Measurements from ENCODE around the gene PSG1.

The PSG1 gene

DNA sequence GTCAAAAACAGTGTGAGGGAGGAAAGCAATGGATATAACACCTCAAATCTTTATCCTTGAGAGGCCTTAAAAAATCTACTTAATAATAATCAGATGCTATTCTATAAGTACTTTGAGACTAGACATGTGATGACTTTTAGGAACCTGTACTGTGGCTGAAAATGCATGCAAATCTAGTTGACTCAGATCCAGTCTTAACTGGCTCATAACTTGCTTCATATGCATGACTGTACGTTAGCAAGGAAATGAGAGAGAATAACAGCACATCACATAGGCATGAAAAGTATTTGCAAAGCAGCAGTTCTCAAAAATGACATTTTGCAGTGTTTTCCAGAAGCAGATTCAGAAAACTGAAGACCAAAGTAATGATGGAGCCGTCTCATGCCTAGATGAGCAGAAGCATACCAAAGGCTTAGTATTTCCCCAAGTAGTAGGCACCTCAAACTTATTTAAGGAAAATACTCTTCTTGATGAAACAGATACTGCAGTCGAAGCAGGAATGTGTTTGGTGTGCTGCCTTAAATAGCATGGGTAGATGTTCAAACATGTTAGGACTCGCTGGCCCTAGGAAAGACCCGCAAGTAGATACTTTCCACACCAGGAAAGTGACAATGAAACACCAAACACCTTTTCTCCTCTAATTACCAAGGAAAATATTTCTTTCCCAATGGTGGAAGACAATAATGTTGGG lies 59.4 kb downstream of the PSG1 start:
- peak; percentile 93 for DNase-seq (ENCODE audit: low read depth)

DNA sequence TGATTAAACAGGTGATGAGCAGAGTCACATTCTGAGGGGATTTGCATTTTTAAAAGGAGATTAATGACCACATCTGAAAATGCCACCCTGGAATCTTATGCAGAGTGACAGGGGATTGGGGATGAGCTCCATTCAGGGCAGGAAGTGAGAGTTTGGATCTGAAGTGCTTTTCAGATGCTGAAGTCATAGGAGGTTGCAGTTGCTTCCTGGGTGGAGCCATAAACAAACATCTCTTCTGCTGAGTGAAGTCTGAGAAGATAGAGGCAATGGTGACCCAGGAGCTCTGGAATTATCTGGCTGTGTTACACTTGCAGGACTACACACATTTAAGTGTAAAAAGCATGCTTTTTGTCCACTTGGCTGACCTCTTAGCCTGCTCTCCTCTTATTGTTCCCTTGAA lies 62.6 kb downstream of the PSG1 start:
- DNase-seq (ENCODE audit: low read depth), result peak; percentile 61

All from EH (cell line).